ENCODE results near the gene RAD52. TPM values are rescaled to one million over a fixed set of nuclear protein-coding genes. Genes with fewer than 3 reads are reported as not detected.

The RAD52 gene
- total RNA-seq, 1 donor from 2014 or later: 21.2 TPM

DNA sequence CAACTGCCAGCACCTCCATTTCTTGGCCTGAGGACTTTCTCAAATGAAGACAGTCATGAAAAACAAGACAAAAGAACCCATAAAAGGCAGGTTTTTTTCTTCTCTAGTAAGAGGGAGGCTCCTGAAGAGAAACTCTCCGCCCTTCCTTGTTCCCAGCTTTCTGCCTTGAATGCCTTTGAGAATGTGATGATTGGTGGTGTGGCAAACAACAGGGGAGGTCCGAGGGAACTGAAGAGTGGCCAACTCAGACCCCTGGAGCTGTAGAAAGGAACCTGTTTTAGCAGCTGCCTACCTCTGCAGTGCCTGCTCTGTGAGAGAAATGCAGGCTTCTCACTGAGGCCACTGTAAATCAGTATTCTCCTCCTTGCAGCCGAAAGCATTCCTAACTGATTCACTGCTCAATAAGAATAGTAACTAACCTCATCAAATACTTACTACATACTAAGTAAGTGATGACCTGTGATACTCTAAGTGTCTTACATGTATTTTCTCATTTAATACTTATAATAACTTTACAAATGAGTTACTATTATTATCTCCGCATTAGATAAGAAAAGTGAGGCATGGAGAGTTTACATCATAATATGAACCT lies 24.9 kb upstream of the RAD52 start:
- peaks cover 3% of the 10 kb centered on the region for H3K36me3 Mint-ChIP-seq (ENCODE audit: low read depth)
- no peaks in the 10 kb centered on the region for H3K9me3 Mint-ChIP-seq
- no peak overlapping the region for H3K27ac Mint-ChIP-seq (ENCODE audit: unreplicated experiment)
- DNase-seq (ENCODE audit: low read depth, low spot score): no peak
- TF ChIP-seq, protein P1, sequence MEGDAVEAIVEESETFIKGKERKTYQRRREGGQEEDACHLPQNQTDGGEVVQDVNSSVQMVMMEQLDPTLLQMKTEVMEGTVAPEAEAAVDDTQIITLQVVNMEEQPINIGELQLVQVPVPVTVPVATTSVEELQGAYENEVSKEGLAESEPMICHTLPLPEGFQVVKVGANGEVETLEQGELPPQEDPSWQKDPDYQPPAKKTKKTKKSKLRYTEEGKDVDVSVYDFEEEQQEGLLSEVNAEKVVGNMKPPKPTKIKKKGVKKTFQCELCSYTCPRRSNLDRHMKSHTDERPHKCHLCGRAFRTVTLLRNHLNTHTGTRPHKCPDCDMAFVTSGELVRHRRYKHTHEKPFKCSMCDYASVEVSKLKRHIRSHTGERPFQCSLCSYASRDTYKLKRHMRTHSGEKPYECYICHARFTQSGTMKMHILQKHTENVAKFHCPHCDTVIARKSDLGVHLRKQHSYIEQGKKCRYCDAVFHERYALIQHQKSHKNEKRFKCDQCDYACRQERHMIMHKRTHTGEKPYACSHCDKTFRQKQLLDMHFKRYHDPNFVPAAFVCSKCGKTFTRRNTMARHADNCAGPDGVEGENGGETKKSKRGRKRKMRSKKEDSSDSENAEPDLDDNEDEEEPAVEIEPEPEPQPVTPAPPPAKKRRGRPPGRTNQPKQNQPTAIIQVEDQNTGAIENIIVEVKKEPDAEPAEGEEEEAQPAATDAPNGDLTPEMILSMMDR (conservative IDR thresholded peaks at IDR 0.05): no peak
- H3K4me1 Mint-ChIP-seq: no peaks in the 10 kb centered on the region
- no peaks in the 10 kb centered on the region for H3K27me3 Mint-ChIP-seq (ENCODE audit: low read depth)
- no peak overlapping the region for H3K4me3 Mint-ChIP-seq

DNA sequence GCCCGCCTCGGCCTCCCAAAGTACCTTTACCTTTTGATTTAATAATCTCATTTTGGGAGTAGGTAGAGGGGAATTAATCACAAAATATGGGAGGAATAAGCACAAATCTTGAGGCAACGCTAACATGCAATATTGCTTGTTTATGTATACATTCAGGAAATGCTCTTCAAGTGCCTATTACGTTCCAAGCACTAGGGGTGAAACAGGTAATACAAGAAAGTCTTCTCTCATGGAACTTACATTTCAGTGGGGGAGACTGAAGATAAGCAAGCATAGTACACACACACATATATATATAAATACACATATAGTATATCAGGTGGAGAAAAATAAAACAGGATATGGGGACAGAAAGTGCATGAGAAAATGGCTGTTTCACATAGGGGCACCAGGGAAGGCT lies 22.5 kb upstream of the RAD52 start:
- H3K4me1 Mint-ChIP-seq: peaks cover 13% of the 10 kb centered on the region
- no peak overlapping the region for H3K4me3 Mint-ChIP-seq
- TF ChIP-seq, protein P1 (conservative IDR thresholded peaks at IDR 0.05): no peak
- H3K27ac Mint-ChIP-seq (ENCODE audit: unreplicated experiment): no peak overlapping the region
- no peaks in the 10 kb centered on the region for H3K9me3 Mint-ChIP-seq
- H3K36me3 Mint-ChIP-seq (ENCODE audit: low read depth): peaks cover 3% of the 10 kb centered on the region
- no peak for DNase-seq (ENCODE audit: low read depth, low spot score)
- no peaks in the 10 kb centered on the region for H3K27me3 Mint-ChIP-seq (ENCODE audit: low read depth)

DNA sequence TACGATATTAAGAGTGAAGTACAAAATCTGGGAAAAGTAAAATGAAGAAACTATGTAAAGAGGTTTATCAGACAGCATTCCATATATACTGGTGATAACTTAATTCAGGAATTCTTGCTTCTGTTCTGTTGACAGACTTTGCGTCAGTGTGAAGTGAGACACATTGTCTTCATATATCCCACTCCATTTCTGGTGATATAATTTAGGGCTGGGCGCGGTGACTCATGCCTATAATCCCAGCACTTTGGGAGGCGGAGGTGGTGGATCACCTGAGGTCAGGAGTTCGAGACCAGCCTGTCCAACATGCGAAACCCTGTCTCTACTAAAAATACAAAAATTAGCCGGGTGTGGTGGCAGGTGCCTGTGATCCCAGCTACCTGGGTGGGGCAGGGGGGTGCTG lies 20.3 kb upstream of the RAD52 start:
- H3K27me3 Mint-ChIP-seq (ENCODE audit: low read depth): no peaks in the 10 kb centered on the region
- no peak overlapping the region for H3K4me3 Mint-ChIP-seq
- no peaks in the 10 kb centered on the region for H3K9me3 Mint-ChIP-seq
- no peak for DNase-seq (ENCODE audit: low read depth, low spot score)
- peaks cover 13% of the 10 kb centered on the region for H3K4me1 Mint-ChIP-seq
- TF ChIP-seq, protein P1 (conservative IDR thresholded peaks at IDR 0.05): no peak
- H3K36me3 Mint-ChIP-seq (ENCODE audit: low read depth): no peaks in the 10 kb centered on the region
- no peak overlapping the region for H3K27ac Mint-ChIP-seq (ENCODE audit: unreplicated experiment)

DNA sequence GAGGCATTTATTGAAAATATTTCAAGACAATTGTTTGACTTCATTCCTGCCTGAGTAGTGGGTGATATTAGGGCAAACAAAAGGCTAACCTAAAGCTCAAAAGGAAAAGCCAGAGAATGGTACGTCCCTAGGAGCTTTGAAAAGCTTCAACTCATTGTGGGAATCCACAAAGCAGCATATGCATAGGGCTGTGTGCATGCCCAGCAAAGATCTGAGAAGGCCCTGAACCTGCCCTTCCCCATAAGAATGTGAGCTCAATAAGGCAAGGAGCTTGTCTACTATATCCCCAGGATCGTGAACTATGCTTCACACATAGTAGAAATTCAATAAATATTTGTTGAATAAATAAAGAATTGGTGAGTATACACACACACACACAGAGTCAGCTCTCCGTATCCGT lies 19.1 kb upstream of the RAD52 start:
- Mint-ChIP-seq H3K9me3 (no peaks in the 10 kb centered on the region), H3K27ac (ENCODE audit: unreplicated experiment) (peak overlapping the region; percentile 79), H3K27me3 (ENCODE audit: low read depth) (no peaks in the 10 kb centered on the region), H3K4me3 (no peak overlapping the region), H3K4me1 (peaks cover 13% of the 10 kb centered on the region), H3K36me3 (ENCODE audit: low read depth) (no peaks in the 10 kb centered on the region)
- TF ChIP-seq, protein P1 (conservative IDR thresholded peaks at IDR 0.05): no peak
- DNase-seq (ENCODE audit: low read depth, low spot score): no peak

DNA sequence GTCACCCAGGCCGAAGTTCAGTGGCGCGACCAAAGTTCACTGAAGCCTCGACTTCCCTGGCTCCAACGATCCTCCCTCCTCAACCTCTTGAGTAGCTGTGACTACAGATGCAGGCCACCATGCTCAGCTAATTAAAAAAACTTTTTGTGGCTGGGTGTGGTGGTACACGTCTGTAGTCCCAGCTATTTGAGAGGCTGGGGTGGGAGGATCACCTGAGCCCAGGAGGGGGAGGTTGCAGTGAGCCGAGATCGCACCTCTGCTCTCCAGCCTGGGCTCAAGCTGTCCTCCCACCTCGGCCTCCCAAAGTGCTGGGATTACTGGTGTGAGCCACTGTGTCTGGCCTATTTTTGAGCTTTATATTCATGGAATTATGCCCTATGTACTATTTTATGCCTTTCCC lies 18.1 kb upstream of the RAD52 start:
- peak overlapping the region; percentile 79 for H3K27ac Mint-ChIP-seq (ENCODE audit: unreplicated experiment)
- H3K4me1 Mint-ChIP-seq: peaks cover 13% of the 10 kb centered on the region
- H3K9me3 Mint-ChIP-seq: no peaks in the 10 kb centered on the region
- no peaks in the 10 kb centered on the region for H3K36me3 Mint-ChIP-seq (ENCODE audit: low read depth)
- no peak for DNase-seq (ENCODE audit: low read depth, low spot score)
- no peak overlapping the region for H3K4me3 Mint-ChIP-seq
- H3K27me3 Mint-ChIP-seq (ENCODE audit: low read depth): no peaks in the 10 kb centered on the region
- TF ChIP-seq, protein P1 (conservative IDR thresholded peaks at IDR 0.05): no peak

Measured in neural crest cell (in vitro differentiated cells).